H1 (cell line): ENCODE measurements around the gene RBM44. TPM values are rescaled to one million over a fixed set of nuclear protein-coding genes. Genes with fewer than 3 reads are reported as not detected.
A peak's percentile ranks its signal among the peaks of the same experiment; 100 is the strongest.

Experiments used
- CTCF ChIA-PET: fragments of 300-600 bp; sonication (Branson Sonifier 250); formaldehyde crosslinking; loops from one replicate; lab custom pipeline; 2021; ENCODE audit not compliant: partially characterized antibody; lab: Charles Lee
- POLR2A ChIA-PET: fragments of 300-600 bp; sonication (Branson Sonifier 250); formaldehyde crosslinking; loops from one replicate; lab custom pipeline; 2021; ENCODE audit warnings: inconsistent platforms; ENCODE audit not compliant: partially characterized antibody; lab: Charles Lee
- DNase-seq, 2 experiments: peaks; one replicate each; pipeline versions ENCODE4 v3.0.0 to v3.0.0-alpha.2; 2010 to 2022; ENCODE audit warnings: low spot score in 2 of 2, low read depth in 1 of 2, mixed read lengths in 1 of 2
- FAIRE-seq: peaks from 2 replicates; lab custom pipeline; 2011; peaks lifted over from hg19 to GRCh38; lab: Jason Lieb, UNC
- H2AFZ ChIP-seq: 2 replicates; pipeline ENCODE4 v1.8.1; 2012; ENCODE audit warnings: low read length, inconsistent platforms
- H2AK5ac ChIP-seq: 2 replicates; pipeline ENCODE4 v1.6.1; 2013; ENCODE audit warnings: low read depth, low read length
- H2BK120ac ChIP-seq: replicated peaks from 2 replicates; pipeline ENCODE3; 2013; ENCODE audit warnings: low read depth, low read length, inconsistent platforms
- H2BK12ac ChIP-seq: 2 replicates; pipeline ENCODE4 v1.6.1; 2013; ENCODE audit warnings: low read depth, low read length
- H2BK15ac ChIP-seq: 2 replicates; pipeline ENCODE4 v1.6.1; 2013; ENCODE audit warnings: low read length
- H2BK20ac ChIP-seq: 2 replicates; pipeline ENCODE4 v1.6.1; 2013; ENCODE audit warnings: low read length
- H2BK5ac ChIP-seq: 2 replicates; pipeline ENCODE4 v1.6.1; 2013; ENCODE audit warnings: low read depth, low read length
- H3K14ac ChIP-seq: 2 replicates; pipeline ENCODE4 v1.6.1; 2013; ENCODE audit warnings: inconsistent platforms; ENCODE audit not compliant: insufficient read length
- H3K18ac ChIP-seq: 2 replicates; pipeline ENCODE4 v1.6.1; 2013; ENCODE audit warnings: low read length; ENCODE audit errors: extremely low read depth
- H3K23ac ChIP-seq: 2 replicates; pipeline ENCODE4 v1.6.1; 2013; ENCODE audit warnings: inconsistent platforms; ENCODE audit not compliant: insufficient read length
- H3K23me2 ChIP-seq: 2 replicates; pipeline ENCODE4 v1.6.1; 2013; ENCODE audit warnings: low read depth, low read length
- H3K27ac ChIP-seq: 2 replicates; pipeline ENCODE4 v1.6.1; 2011; ENCODE audit warnings: low read depth, low read length, inconsistent platforms
- H3K27me3 ChIP-seq, 4 experiments: replicated peaks in 1 of 4; 1 replicate in 1 of 4; 2 replicates in 3 of 4; pipeline versions ENCODE4 v1.6.1 to v1.8.1; 2011 to 2013; ENCODE audit warnings: low read length in 3 of 4, mild to moderate bottlenecking in 3 of 4, inconsistent platforms in 2 of 4, mixed read lengths in 2 of 4, moderate library complexity in 1 of 4; ENCODE audit not compliant: control insufficient read depth in 3 of 4, insufficient read depth in 3 of 4; ENCODE audit errors: extremely low read depth in 1 of 4
- H3K36me3 ChIP-seq, 4 experiments: 2 replicates each; pipeline versions ENCODE4 v1.6.1 to v1.8.1; 2011 to 2013; ENCODE audit warnings: mild to moderate bottlenecking in 4 of 4, low read length in 3 of 4, moderate library complexity in 2 of 4, control low read depth in 1 of 4, inconsistent platforms in 1 of 4; ENCODE audit not compliant: insufficient read depth in 4 of 4, control insufficient read depth in 2 of 4
- H3K4ac ChIP-seq: replicated peaks from 2 replicates; pipeline ENCODE3; 2013; ENCODE audit warnings: low read length, low read depth, mixed read lengths, inconsistent platforms; ENCODE audit not compliant: insufficient read length
- H3K4me1 ChIP-seq, 4 experiments: replicated peaks in 1 of 4; 1 replicate in 1 of 4; 2 replicates in 3 of 4; pipeline versions ENCODE4 v1.6.1 to v1.8.1; 2011 to 2013; ENCODE audit warnings: low read length in 3 of 4, inconsistent platforms in 2 of 4, mixed read lengths in 1 of 4; ENCODE audit not compliant: insufficient read depth in 4 of 4, control insufficient read depth in 3 of 4
- H3K4me2 ChIP-seq, 2 experiments: 2 replicates each; pipeline versions ENCODE4 v1.6.1 to v1.8.1; 2011 to 2013; ENCODE audit warnings: low read depth in 2 of 2, low read length in 2 of 2, control low read depth in 1 of 2, inconsistent platforms in 1 of 2, mild to moderate bottlenecking in 1 of 2; ENCODE audit not compliant: insufficient read depth in 1 of 2
- H3K4me3 ChIP-seq, 4 experiments: fragments of 200-600, 300-600 bp in 1 of 4; sonication (generic), shearing (Covaris generic), sonication (Bioruptor Twin) in 1 of 4; 2 replicates each; pipeline versions ENCODE4 v1.5.1 to v1.8.1; 2011 to 2016; ENCODE audit warnings: low read length in 4 of 4, low read depth in 3 of 4, control low read depth in 2 of 4, inconsistent platforms in 2 of 4, mild to moderate bottlenecking in 2 of 4, mixed read lengths in 1 of 4, moderate library complexity in 1 of 4; ENCODE audit not compliant: insufficient read depth in 2 of 4; ENCODE audit errors: extremely low read depth in 1 of 4
- H3K56ac ChIP-seq: replicated peaks from 2 replicates; pipeline ENCODE3; 2013; ENCODE audit warnings: low read depth, mild to moderate bottlenecking, mixed read lengths, low read length, inconsistent platforms; ENCODE audit not compliant: insufficient read length
- H3K79me1 ChIP-seq: 2 replicates; pipeline ENCODE4 v1.6.1; 2013; ENCODE audit warnings: low read depth, low read length, control low read depth
- H3K79me2 ChIP-seq, 2 experiments: 2 replicates each; pipeline versions ENCODE4 v1.6.1 to v1.8.1; 2012 to 2013; ENCODE audit warnings: low read length in 2 of 2, mild to moderate bottlenecking in 2 of 2, inconsistent platforms in 1 of 2; ENCODE audit not compliant: insufficient read depth in 2 of 2, control insufficient read depth in 1 of 2
- H3K9ac ChIP-seq, 4 experiments: replicated peaks in 1 of 4; 1 replicate in 1 of 4; 2 replicates in 3 of 4; pipeline versions ENCODE4 v1.6.1 to v1.8.1; 2011 to 2013; ENCODE audit warnings: low read depth in 3 of 4, low read length in 3 of 4, control low read depth in 2 of 4, mild to moderate bottlenecking in 2 of 4, moderate library complexity in 2 of 4, inconsistent platforms in 1 of 4; ENCODE audit errors: extremely low read depth in 1 of 4
- H3K9me3 ChIP-seq, 2 experiments: 2 replicates each; pipeline versions ENCODE4 v1.6.1 to v1.8.1; 2012 to 2013; ENCODE audit warnings: mild to moderate bottlenecking in 2 of 2, moderate library complexity in 2 of 2, control low read depth in 1 of 2, inconsistent platforms in 1 of 2, low read depth in 1 of 2, low read length in 1 of 2, mixed read lengths in 1 of 2; ENCODE audit not compliant: insufficient read depth in 2 of 2
- H4K20me1 ChIP-seq, 2 experiments: replicated peaks in 1 of 2; 2 replicates each; pipeline versions ENCODE3 to v1.8.1; 2011 to 2013; ENCODE audit warnings: inconsistent platforms in 2 of 2, low read length in 2 of 2, mild to moderate bottlenecking in 1 of 2; ENCODE audit not compliant: insufficient read depth in 2 of 2, control insufficient read depth in 1 of 2
- H4K5ac ChIP-seq: 2 replicates; pipeline ENCODE4 v1.6.1; 2013; ENCODE audit warnings: low read length, low read depth, mixed read lengths, inconsistent platforms; ENCODE audit not compliant: insufficient read length
- H4K8ac ChIP-seq: 2 replicates; pipeline ENCODE4 v1.8.0; 2013; ENCODE audit warnings: mild to moderate bottlenecking, moderate library complexity, low read length, inconsistent platforms; ENCODE audit not compliant: insufficient read depth; ENCODE audit errors: extremely low read depth
- H4K91ac ChIP-seq: replicated peaks from 2 replicates; pipeline ENCODE3; 2013; ENCODE audit warnings: low read length, mixed read lengths, inconsistent platforms; ENCODE audit not compliant: insufficient read length
- CREB1 ChIP-seq: IDR thresholded peaks from 2 replicates; pipeline ENCODE4 v1.6.1; 2012; ENCODE audit warnings: inconsistent platforms
- EGR1 ChIP-seq: IDR thresholded peaks from 2 replicates; pipeline ENCODE4 v1.6.1; 2011; ENCODE audit warnings: low read depth, low read length, borderline replicate concordance
- JUND ChIP-seq: IDR thresholded peaks from 2 replicates; pipeline ENCODE4 v1.6.1; 2011; ENCODE audit warnings: mild to moderate bottlenecking, improper control_type of control experiment, low read length
- RFX5 ChIP-seq: IDR thresholded peaks from 2 replicates; pipeline ENCODE4 v1.6.1; 2011; ENCODE audit warnings: low read depth, low read length, improper control_type of control experiment, borderline replicate concordance
- SIN3A ChIP-seq, 2 experiments: IDR thresholded peaks in 1 of 2; conservative IDR thresholded peaks in 1 of 2; 2 replicates each; pipeline ENCODE4 v1.6.1; 2011 to 2012; ENCODE audit warnings: low read length in 2 of 2, improper control_type of control experiment in 1 of 2, low read depth in 1 of 2, mild to moderate bottlenecking in 1 of 2
- SIRT6 ChIP-seq: IDR thresholded peaks from one replicate; pipeline ENCODE4 v1.7.1; 2012; ENCODE audit warnings: low read length, inconsistent platforms
- SUZ12 ChIP-seq: fragments of 200-600 bp; sonication (generic); IDR thresholded peaks from 2 replicates; pipeline ENCODE4 v1.6.1; 2012; ENCODE audit warnings: mild to moderate bottlenecking, inconsistent platforms, low read length, moderate library complexity, mixed read lengths
- TAF7 ChIP-seq: optimal IDR thresholded peaks from 2 replicates; pipeline ENCODE3; 2011; ENCODE audit warnings: low read depth, mild to moderate bottlenecking, inconsistent platforms, low read length, moderate library complexity, borderline replicate concordance
- WGBS, 2 experiments: shearing (Covaris generic) in 1 of 2; methylation state at CpG; one replicate each; pipeline versions ENCODE4 v1.1.6 to v1.1.7; 2013 to 2015; ENCODE audit warnings: low lambda C conversion rate in 2 of 2, mixed read lengths in 2 of 2, inconsistent platforms in 1 of 2, low coverage in 1 of 2, missing lambda C conversion rate in 1 of 2; ENCODE audit not compliant: insufficient replicate concordance in 2 of 2, insufficient coverage in 1 of 2, insufficient read length in 1 of 2; ENCODE audit errors: extremely low coverage in 1 of 2, missing lambda C conversion rate in 1 of 2; 5-methylcytosine and 5-hydroxymethylcytosine counted together
- polyA plus RNA-seq, 7 experiments: library from polyadenylated mRNA; depleted of rRNA in 3 of 7; stranded (reverse) in 5 of 7; unstranded in 2 of 7; fragments of >200 nt in 5 of 7; fragments of 200-250 nt in 2 of 7; gene quantifications; 1 replicate in 5 of 7; 2 replicates in 1 of 7; 4 replicates in 1 of 7; pipeline versions ENCODE4 v1.2.1 to v1.2.3, GENCODE V29; 2011 to 2013; ENCODE audit warnings: missing spikeins in 2 of 7, mixed read lengths in 2 of 7
- total RNA-seq: library from RNA; stranded (reverse); fragmentation: NEBNext Ultra II Directional; extraction: Animal tissue kit (Norgen Biotek cat#: 25700); gene quantifications from 2 replicates; pipeline ENCODE4 v1.2.1, GENCODE V29; 2021
- TF ChIP-seq, protein P1 (sequence below): IDR thresholded peaks from 2 replicates; pipeline ENCODE4 v1.6.1; 2012; ENCODE audit warnings: inconsistent platforms

Gene RBM44
- total and polyA plus RNA-seq, 2 of the 8 experiments (the other 6 are each of a cell fraction or from before 2014, with no cell fraction given), result 0.12 to 0.43 TPM

- no peak for FAIRE-seq
- no peaks in the 10 kb centered on the region for H3K79me2 ChIP-seq
Measured at GRCh38 chr2:237876061-237876526, 77.5 kb downstream of the RBM44 start.

More at GRCh38 chr2:237876061-237876526, 77.5 kb downstream of the RBM44 start:
- H3K9ac ChIP-seq, result no peak overlapping the region
- H3K4me2 ChIP-seq, result no peak overlapping the region
- POLR2A ChIA-PET, result interaction anchor here (0.5 kb wide), 1 partner anchor 186 kb away, joined by 4 read pairs; no protein-coding TSS in a partner anchor
- H2BK12ac ChIP-seq, result no peak overlapping the region
- H3K27me3 ChIP-seq, result no peaks in the 10 kb centered on the region
- no peaks in the 10 kb centered on the region for H3K79me1 ChIP-seq
- H3K27ac ChIP-seq, result no peak overlapping the region
- H4K5ac ChIP-seq, result no peak overlapping the region
- no peak overlapping the region for H2BK120ac ChIP-seq
- peak overlapping the region; percentile 42; the same call in 1 of the 2 replicates for H4K8ac ChIP-seq
- no peaks in the 10 kb centered on the region; a peak in 3 of 7 replicates for H3K4me1 ChIP-seq
- no peak overlapping the region for H2BK15ac ChIP-seq
- TF ChIP-seq, protein P1, sequence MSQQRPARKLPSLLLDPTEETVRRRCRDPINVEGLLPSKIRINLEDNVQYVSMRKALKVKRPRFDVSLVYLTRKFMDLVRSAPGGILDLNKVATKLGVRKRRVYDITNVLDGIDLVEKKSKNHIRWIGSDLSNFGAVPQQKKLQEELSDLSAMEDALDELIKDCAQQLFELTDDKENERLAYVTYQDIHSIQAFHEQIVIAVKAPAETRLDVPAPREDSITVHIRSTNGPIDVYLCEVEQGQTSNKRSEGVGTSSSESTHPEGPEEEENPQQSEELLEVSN, result no peak
- no peak for TF ChIP-seq SIRT6
- no peak for TF ChIP-seq EGR1
- TF ChIP-seq SIN3A (conservative IDR thresholded peaks at IDR 0.05 in 1 of 2, IDR thresholded peaks at IDR 0.05 in 1 of 2; ENCODE audit: low read depth in 1 of 2, low read length in 2 of 2), result no peak
- TF ChIP-seq RFX5, result no peak
- TF ChIP-seq TAF7, result no peak
- TF ChIP-seq CREB1, result no peak
- no peak for TF ChIP-seq SUZ12
- TF ChIP-seq JUND, result no peak
- H3K4me3 ChIP-seq, result no peak overlapping the region
- H3K14ac ChIP-seq, result no peak overlapping the region
- H2AK5ac ChIP-seq, result no peak overlapping the region
- no peak for DNase-seq
- no peak overlapping the region for H3K56ac ChIP-seq
- H2BK5ac ChIP-seq, result no peak overlapping the region
- CTCF ChIA-PET, result interaction anchor here (1.1 to 1.9 kb wide), 6 partner anchors 8 to 291 kb away, joined by 3 to 5 read pairs (median 4); no protein-coding TSS in a partner anchor
- H3K4ac ChIP-seq, result no peak overlapping the region
- 89% methylated on average over 13 of the region's 14 CpGs; no CpG with 5 or more reads in 1 of the 2 experiments for WGBS, 2 experiments
- H3K18ac ChIP-seq, result no peak overlapping the region; the same call in 1 of the 2 replicates
- no peaks in the 10 kb centered on the region; a peak in 1 of 4 replicates for H3K9me3 ChIP-seq
- no peak overlapping the region for H2BK20ac ChIP-seq
- H3K23ac ChIP-seq, result no peak overlapping the region
- H4K91ac ChIP-seq, result no peak overlapping the region
- no peaks in the 10 kb centered on the region for H3K23me2 ChIP-seq
- no peaks in the 10 kb centered on the region for H4K20me1 ChIP-seq
- no peaks in the 10 kb centered on the region for H3K36me3 ChIP-seq
- H2AFZ ChIP-seq, result no peak overlapping the region
